ENCODE data around the gene LGALS8. TPM values are rescaled to one million over a fixed set of nuclear protein-coding genes. Genes with fewer than 3 reads are reported as not detected.
A peak's percentile ranks its signal among the peaks of the same experiment; 100 is the strongest.

Gene LGALS8
- total RNA-seq, 2 donors from 2014 or later: 11.4 to 15.0 TPM

GRCh38 chr1:236548452-236548851, 24.7 kb downstream of the LGALS8 start:
- H3K36me3 ChIP-seq (ENCODE audit: control insufficient read depth, insufficient read depth, low read length): peaks cover 75% of the 10 kb centered on the region
- H3K27ac ChIP-seq (ENCODE audit: low read depth, low read length): no peak overlapping the region
- no peaks in the 10 kb centered on the region for H3K9me3 ChIP-seq (ENCODE audit: control insufficient read depth, low read length)
- H3K27me3 Mint-ChIP-seq (ENCODE audit: insufficient read depth): no peaks in the 10 kb centered on the region
- H3K4me3 Mint-ChIP-seq: no peak overlapping the region
- no peaks in the 10 kb centered on the region for H3K4me1 ChIP-seq (ENCODE audit: control insufficient read depth, insufficient read depth, low read length)
- 89 to 91% methylated on average over 4 to 6 of the region's 6 CpGs for WGBS, 2 experiments (ENCODE audit: insufficient coverage in 1 of 2, insufficient read length in 1 of 2)
- no peak overlapping the region for H3K27ac Mint-ChIP-seq
- no peak overlapping the region for H3K9ac ChIP-seq (ENCODE audit: extremely low read depth, low read length, poor library complexity, severe bottlenecking)
- no peak for TF ChIP-seq CTCF (conservative IDR thresholded peaks at IDR 0.05)
- no peak for DNase-seq
- no peaks in the 10 kb centered on the region for H3K9me3 Mint-ChIP-seq
- peaks cover 70% of the 10 kb centered on the region for H3K36me3 Mint-ChIP-seq (ENCODE audit: low read depth)
- no peaks in the 10 kb centered on the region for H3K27me3 ChIP-seq (ENCODE audit: control insufficient read depth, insufficient read depth, low read length, poor library complexity, severe bottlenecking)
- H3K4me1 Mint-ChIP-seq: peaks cover 1% of the 10 kb centered on the region
- no peak overlapping the region for H3K4me3 ChIP-seq (ENCODE audit: low read length)

DNA sequence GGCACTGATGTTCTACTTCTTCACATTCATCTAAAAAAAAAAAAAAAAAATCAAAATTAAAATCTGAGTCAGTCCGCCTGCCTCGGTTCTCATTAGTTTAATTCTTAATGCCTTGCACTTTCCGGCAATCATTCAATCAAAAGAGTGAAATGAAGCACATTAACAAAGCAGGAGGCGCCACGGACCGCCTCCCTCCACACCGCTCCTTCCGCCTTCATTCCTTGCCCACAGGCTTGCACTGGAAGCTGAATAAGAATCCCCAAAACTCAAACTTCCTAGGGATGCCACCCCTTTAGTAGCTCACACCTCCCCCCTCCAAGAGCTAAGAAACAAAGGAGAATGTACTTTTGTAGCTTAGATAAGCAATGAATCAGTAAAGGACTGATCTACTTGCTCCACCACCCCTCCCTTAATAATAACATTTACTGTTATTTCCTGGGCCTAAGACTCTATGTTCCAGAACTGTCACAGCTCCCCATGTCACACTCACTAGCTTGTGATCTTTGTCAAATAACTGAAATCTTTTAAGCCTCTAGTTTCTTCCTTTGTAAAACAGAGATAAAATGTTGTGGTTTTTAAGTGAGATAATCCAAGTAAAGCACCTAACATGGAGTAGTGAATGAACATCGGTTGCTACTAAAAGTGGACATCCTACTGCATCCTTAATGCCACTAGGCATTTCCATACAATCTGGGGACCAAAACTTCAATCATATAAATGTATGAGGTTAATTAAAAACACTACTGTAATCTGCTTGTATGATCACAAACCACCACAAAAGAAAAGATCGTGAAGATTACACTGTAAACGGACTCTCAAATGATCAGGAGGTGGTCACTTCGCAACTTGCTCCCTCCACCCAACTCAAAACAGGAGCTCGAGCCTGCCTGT, 27.4 kb downstream of the LGALS8 start:
- Mint-ChIP-seq H3K27me3 (ENCODE audit: insufficient read depth) (no peaks in the 10 kb centered on the region), H3K9me3 (no peaks in the 10 kb centered on the region), H3K4me3 (no peak overlapping the region), H3K27ac (peak overlapping the region; percentile 5), H3K36me3 (ENCODE audit: low read depth) (peaks cover 78% of the 10 kb centered on the region), H3K4me1 (peaks cover 1% of the 10 kb centered on the region)
- no peak overlapping the region for H3K9ac ChIP-seq (ENCODE audit: extremely low read depth, low read length, poor library complexity, severe bottlenecking)
- no peaks in the 10 kb centered on the region for H3K4me1 ChIP-seq (ENCODE audit: control insufficient read depth, insufficient read depth, low read length)
- H3K9me3 ChIP-seq (ENCODE audit: control insufficient read depth, low read length): no peaks in the 10 kb centered on the region
- no peak for DNase-seq
- H3K27ac ChIP-seq (ENCODE audit: low read depth, low read length): no peak overlapping the region
- 80 to 91% methylated on average over 1 to 13 of the region's 13 CpGs for WGBS, 2 experiments (ENCODE audit: insufficient coverage in 1 of 2, insufficient read length in 1 of 2)
- H3K36me3 ChIP-seq (ENCODE audit: control insufficient read depth, insufficient read depth, low read length): peaks cover 85% of the 10 kb centered on the region
- no peaks in the 10 kb centered on the region for H3K27me3 ChIP-seq (ENCODE audit: control insufficient read depth, insufficient read depth, low read length, poor library complexity, severe bottlenecking)
- H3K4me3 ChIP-seq (ENCODE audit: low read length): no peak overlapping the region
- TF ChIP-seq CTCF (conservative IDR thresholded peaks at IDR 0.05): no peak

DNA sequence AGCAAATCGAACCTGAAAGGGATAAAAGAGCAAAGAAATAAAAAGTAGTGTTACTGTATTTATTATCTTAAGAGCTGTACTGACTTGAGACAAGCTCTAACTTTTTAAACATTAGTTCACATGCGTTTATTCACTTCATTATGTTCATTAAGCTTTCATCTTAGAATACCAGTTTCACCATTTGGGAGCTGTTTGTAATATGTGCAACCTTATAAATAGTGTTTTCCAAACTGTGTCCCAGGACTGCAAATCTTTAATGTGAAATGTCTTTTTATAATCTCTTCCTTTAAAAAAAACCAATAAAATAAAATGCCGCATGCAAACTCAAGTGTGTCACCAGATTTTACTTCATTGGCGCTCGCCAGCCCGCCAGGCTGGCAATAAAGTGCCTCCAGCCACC, 28.3 kb downstream of the LGALS8 start:
- H3K9me3 ChIP-seq (ENCODE audit: control insufficient read depth, low read length): no peaks in the 10 kb centered on the region
- no peak overlapping the region for H3K4me3 Mint-ChIP-seq
- H3K36me3 ChIP-seq (ENCODE audit: control insufficient read depth, insufficient read depth, low read length): peaks cover 88% of the 10 kb centered on the region
- no peak overlapping the region for H3K4me3 ChIP-seq (ENCODE audit: low read length)
- H3K36me3 Mint-ChIP-seq (ENCODE audit: low read depth): peaks cover 79% of the 10 kb centered on the region
- no peaks in the 10 kb centered on the region for H3K27me3 ChIP-seq (ENCODE audit: control insufficient read depth, insufficient read depth, low read length, poor library complexity, severe bottlenecking)
- TF ChIP-seq CTCF (conservative IDR thresholded peaks at IDR 0.05): no peak
- H3K9ac ChIP-seq (ENCODE audit: extremely low read depth, low read length, poor library complexity, severe bottlenecking): no peak overlapping the region
- no peak overlapping the region for H3K27ac ChIP-seq (ENCODE audit: low read depth, low read length)
- DNase-seq: no peak
- peaks cover 1% of the 10 kb centered on the region for H3K4me1 Mint-ChIP-seq
- 81 to 85% methylated on average over 5 to 6 of the region's 6 CpGs for WGBS, 2 experiments (ENCODE audit: insufficient coverage in 1 of 2, insufficient read length in 1 of 2)
- H3K9me3 Mint-ChIP-seq: no peaks in the 10 kb centered on the region
- H3K27ac Mint-ChIP-seq: no peak overlapping the region
- no peaks in the 10 kb centered on the region for H3K27me3 Mint-ChIP-seq (ENCODE audit: insufficient read depth)
- H3K4me1 ChIP-seq (ENCODE audit: control insufficient read depth, insufficient read depth, low read length): no peaks in the 10 kb centered on the region
